SU-DHL-6 (cell line): ENCODE measurements around the gene AOAH.

Source experiments
- H2AFZ ChIP-seq: fragments of 200-600 bp; sonication (generic); 2 replicates; pipeline ENCODE4 v1.6.1; 2014; ENCODE audit warnings: low read depth, mild to moderate bottlenecking, moderate library complexity, mixed read lengths, antibody characterized with exemption, low read length; ENCODE audit not compliant: severe bottlenecking
- H3F3A ChIP-seq: fragments of 200-600 bp; shearing (Covaris generic); 2 replicates; pipeline ENCODE4 v1.6.0; 2016; ENCODE audit warnings: antibody characterized with exemption, mild to moderate bottlenecking; ENCODE audit not compliant: insufficient read depth
- H3K27ac ChIP-seq: fragments of 200-600 bp; sonication (generic); 2 replicates; pipeline ENCODE4 v1.5.1; 2016; ENCODE audit warnings: low read depth, mild to moderate bottlenecking, low read length, moderate library complexity, mixed read lengths
- H3K27me3 ChIP-seq: fragments of 200-600 bp; sonication (generic), shearing (Covaris generic); 2 replicates; pipeline ENCODE4 v1.6.0; 2014; ENCODE audit warnings: mild to moderate bottlenecking, low read length
- H3K36me3 ChIP-seq: fragments of 200-600 bp; sonication (generic); 2 replicates; pipeline ENCODE4 v1.6.1; 2014; ENCODE audit warnings: mild to moderate bottlenecking, low read length, mixed read lengths
- H3K4me2 ChIP-seq: fragments of 300-600, 200-600 bp; shearing (Covaris generic), sonication (generic); 2 replicates; pipeline ENCODE4 v1.6.0; 2014; ENCODE audit warnings: low read length, low read depth, mild to moderate bottlenecking; ENCODE audit not compliant: poor library complexity, severe bottlenecking
- H3K4me3 ChIP-seq: fragments of 200-600 bp; sonication (generic); 2 replicates; pipeline ENCODE4 v1.5.1; 2014; ENCODE audit warnings: antibody characterized with exemption, low read length, mild to moderate bottlenecking, mixed read lengths; ENCODE audit not compliant: insufficient read depth, poor library complexity, severe bottlenecking
- H3K79me2 ChIP-seq: fragments of 200-600 bp; sonication (generic); 2 replicates; pipeline ENCODE4 v1.6.1; 2014; ENCODE audit warnings: mild to moderate bottlenecking, low read length, moderate library complexity; ENCODE audit not compliant: insufficient read depth
- H3K9ac ChIP-seq: fragments of 200-600 bp; sonication (generic); 2 replicates; pipeline ENCODE4 v1.7.0; 2014; ENCODE audit warnings: mild to moderate bottlenecking, low read length
- H3K9me2 ChIP-seq: fragments of 200-600 bp; sonication (generic); replicated peaks from 2 replicates; pipeline ENCODE4 v1.6.1; 2014; ENCODE audit warnings: low read length; ENCODE audit not compliant: insufficient read depth
- H3K9me3 ChIP-seq: fragments of 200-600 bp; sonication (generic); 2 replicates; pipeline ENCODE4 v1.6.1; 2014; ENCODE audit warnings: low read length, mixed read lengths; ENCODE audit not compliant: insufficient read depth
- H4K20me1 ChIP-seq: fragments of 200-600 bp; sonication (generic); 2 replicates; pipeline ENCODE4 v1.6.1; 2014; ENCODE audit warnings: low read depth, mild to moderate bottlenecking, antibody characterized with exemption, low read length, moderate library complexity, mixed read lengths
- EZH2phosphoT487 ChIP-seq: fragments of 200-600 bp; sonication (generic), shearing (Covaris generic); conservative IDR thresholded peaks from 2 replicates; pipeline ENCODE4 v1.6.1; 2018; ENCODE audit warnings: mild to moderate bottlenecking, antibody characterized with exemption, low read length, moderate library complexity, mixed read lengths
- TF ChIP-seq, protein P1 (sequence below): fragments of 200-600 bp; sonication (generic); IDR thresholded peaks from one replicate; pipeline ENCODE4 v1.5.1; 2017; ENCODE audit warnings: antibody characterized with exemption, mild to moderate bottlenecking, low read length, moderate library complexity; ENCODE audit not compliant: insufficient read depth, poor library complexity, severe bottlenecking

The AOAH gene

DNA sequence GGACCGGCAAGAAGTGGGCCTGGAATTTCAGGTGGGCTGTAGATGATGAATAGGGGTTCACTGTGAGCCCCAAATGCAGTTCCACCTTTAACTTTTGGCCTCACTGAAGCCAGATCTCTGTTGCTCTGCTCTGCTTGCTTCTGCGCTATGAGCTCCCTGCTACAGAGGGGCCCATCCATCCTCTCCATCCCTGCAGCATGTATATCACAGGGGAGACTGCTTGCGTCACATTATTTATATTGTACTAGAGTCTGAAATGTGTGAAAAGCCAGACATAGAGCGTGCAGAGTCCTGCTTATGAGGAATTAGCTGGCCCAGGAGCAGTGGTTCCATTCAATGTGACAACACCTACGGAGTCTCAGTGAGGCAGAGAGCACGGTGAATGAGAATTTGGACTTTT lies 69.9 kb downstream of the AOAH start:
- Histone ChIP-seq H3K9ac (no peak overlapping the region), H3K79me2 (no peaks in the 10 kb centered on the region), H3K27me3 (no peaks in the 10 kb centered on the region), H3K9me2 (no peaks in the 10 kb centered on the region), H3K9me3 (no peaks in the 10 kb centered on the region), H3F3A (no peaks in the 10 kb centered on the region), H3K4me2 (no peak overlapping the region), H3K4me3 (no peak overlapping the region), H2AFZ (no peak overlapping the region), H4K20me1 (no peaks in the 10 kb centered on the region), H3K27ac (no peak overlapping the region), H3K36me3 (no peaks in the 10 kb centered on the region)
- no peak for TF ChIP-seq EZH2phosphoT487
- TF ChIP-seq, protein P1, sequence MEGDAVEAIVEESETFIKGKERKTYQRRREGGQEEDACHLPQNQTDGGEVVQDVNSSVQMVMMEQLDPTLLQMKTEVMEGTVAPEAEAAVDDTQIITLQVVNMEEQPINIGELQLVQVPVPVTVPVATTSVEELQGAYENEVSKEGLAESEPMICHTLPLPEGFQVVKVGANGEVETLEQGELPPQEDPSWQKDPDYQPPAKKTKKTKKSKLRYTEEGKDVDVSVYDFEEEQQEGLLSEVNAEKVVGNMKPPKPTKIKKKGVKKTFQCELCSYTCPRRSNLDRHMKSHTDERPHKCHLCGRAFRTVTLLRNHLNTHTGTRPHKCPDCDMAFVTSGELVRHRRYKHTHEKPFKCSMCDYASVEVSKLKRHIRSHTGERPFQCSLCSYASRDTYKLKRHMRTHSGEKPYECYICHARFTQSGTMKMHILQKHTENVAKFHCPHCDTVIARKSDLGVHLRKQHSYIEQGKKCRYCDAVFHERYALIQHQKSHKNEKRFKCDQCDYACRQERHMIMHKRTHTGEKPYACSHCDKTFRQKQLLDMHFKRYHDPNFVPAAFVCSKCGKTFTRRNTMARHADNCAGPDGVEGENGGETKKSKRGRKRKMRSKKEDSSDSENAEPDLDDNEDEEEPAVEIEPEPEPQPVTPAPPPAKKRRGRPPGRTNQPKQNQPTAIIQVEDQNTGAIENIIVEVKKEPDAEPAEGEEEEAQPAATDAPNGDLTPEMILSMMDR, result no peak

DNA sequence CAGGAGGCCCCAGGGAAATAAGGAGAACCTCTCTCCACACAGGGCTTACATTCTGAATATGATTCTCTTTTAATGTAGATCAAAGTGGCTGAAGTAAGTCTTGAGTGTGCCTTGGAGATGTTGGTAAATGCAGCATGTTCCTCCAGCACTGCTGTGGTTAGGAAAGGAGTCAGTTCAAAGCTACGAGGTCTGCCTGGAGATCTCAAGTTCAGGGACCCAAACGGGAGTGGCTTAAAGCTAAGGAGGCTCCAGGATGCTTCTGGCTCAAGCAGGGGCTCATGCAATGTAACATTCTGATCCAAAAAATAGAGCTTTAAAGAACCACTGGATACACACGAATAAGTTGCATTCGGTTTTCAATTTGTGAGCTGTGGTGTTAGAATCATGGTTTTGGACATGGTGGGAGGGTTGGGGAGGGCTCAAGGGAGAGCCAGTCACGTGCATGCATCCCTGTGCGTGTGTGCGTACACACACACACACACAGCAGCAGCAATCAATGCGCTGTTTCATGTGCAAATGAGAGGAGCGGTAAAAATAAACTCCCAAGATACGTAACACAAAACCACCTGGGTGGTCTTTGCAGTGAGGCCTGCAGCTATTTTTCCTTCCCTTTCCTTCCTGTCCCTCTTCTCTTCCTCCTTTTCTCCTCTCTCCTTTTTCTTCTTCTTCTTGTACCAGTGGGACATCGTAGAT lies 70.5 kb downstream of the AOAH start:
- Histone ChIP-seq H2AFZ (no peak overlapping the region), H3K9me3 (no peaks in the 10 kb centered on the region), H3K9me2 (no peaks in the 10 kb centered on the region), H3K4me2 (no peak overlapping the region), H3F3A (no peaks in the 10 kb centered on the region), H3K9ac (no peak overlapping the region), H4K20me1 (no peaks in the 10 kb centered on the region), H3K27ac (no peak overlapping the region), H3K4me3 (no peak overlapping the region), H3K79me2 (no peaks in the 10 kb centered on the region), H3K27me3 (no peaks in the 10 kb centered on the region), H3K36me3 (no peaks in the 10 kb centered on the region)
- no peak for TF ChIP-seq EZH2phosphoT487
- TF ChIP-seq, protein P1, result no peak

DNA sequence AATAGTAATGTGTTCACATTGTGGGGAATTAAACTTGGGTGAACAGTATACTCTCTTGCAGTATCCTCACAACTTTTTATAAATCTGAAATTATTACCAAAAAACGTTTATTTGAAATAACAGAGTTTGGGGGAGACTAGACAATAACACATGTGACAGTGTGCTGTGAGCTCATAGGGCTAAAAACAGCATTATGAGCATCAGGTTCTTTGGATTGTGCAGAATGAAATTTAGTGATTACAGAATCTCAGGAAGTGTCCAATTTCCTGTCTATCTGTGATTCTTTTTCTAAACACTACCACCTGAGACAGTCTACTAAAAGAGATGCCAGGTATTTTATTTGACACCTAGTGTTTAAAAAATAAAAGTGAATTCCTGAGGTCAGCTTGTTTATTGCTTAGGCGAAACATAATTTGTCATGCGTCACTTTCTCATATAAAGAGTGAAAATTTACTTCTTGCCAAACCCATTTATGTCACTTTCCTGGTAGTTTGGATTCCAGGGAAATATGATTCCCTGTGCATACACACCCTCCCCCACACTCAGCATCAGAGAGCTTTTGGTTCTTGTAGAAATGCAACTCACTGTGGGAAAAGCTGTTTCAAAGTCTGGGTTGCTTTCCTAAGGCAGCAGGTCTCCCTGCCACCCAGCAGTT lies 71.2 kb downstream of the AOAH start:
- Histone ChIP-seq H3K36me3 (no peaks in the 10 kb centered on the region), H3K27ac (no peak overlapping the region), H4K20me1 (no peaks in the 10 kb centered on the region), H2AFZ (no peak overlapping the region), H3K9ac (no peak overlapping the region), H3K9me2 (no peaks in the 10 kb centered on the region), H3F3A (no peaks in the 10 kb centered on the region), H3K4me3 (no peak overlapping the region), H3K9me3 (no peaks in the 10 kb centered on the region), H3K4me2 (no peak overlapping the region), H3K27me3 (no peaks in the 10 kb centered on the region), H3K79me2 (no peaks in the 10 kb centered on the region)
- TF ChIP-seq, protein P1, result no peak
- TF ChIP-seq EZH2phosphoT487, result no peak
